Karpas-422 (cell line): ENCODE data around the gene EIF2B2. TPM values are rescaled to one million over a fixed set of nuclear protein-coding genes. Genes with fewer than 3 reads are reported as not detected.

Experiments used
- DNase-seq: peaks from one replicate; pipeline ENCODE4 v3.0.0-alpha.2; 2015
- H2AFZ ChIP-seq: fragments of 200-600 bp; sonication (generic); 2 replicates; pipeline ENCODE4 v1.6.1; 2014; ENCODE audit warnings: antibody characterized with exemption, low read length, mixed read lengths
- H3K27ac ChIP-seq: fragments of 200-600 bp; sonication (generic); 2 replicates; pipeline ENCODE4 v1.5.1; 2014; ENCODE audit warnings: mild to moderate bottlenecking, low read length, moderate library complexity
- H3K27me3 ChIP-seq: fragments of 200-600 bp; sonication (generic); 2 replicates; pipeline ENCODE4 v1.6.1; 2014; ENCODE audit warnings: low read length, mixed read lengths
- H3K36me3 ChIP-seq: fragments of 200-600 bp; sonication (generic); 2 replicates; pipeline ENCODE4 v1.6.1; 2014; ENCODE audit warnings: low read length, mixed read lengths; ENCODE audit not compliant: insufficient read depth
- H3K4me1 ChIP-seq: fragments of 200-600 bp; sonication (generic); 2 replicates; pipeline ENCODE4 v1.6.1; 2014; ENCODE audit warnings: mild to moderate bottlenecking, low read length, mixed read lengths
- H3K4me2 ChIP-seq: fragments of 200-600 bp; sonication (generic); 2 replicates; pipeline ENCODE4 v1.6.1; 2014; ENCODE audit warnings: low read length, low read depth, mild to moderate bottlenecking; ENCODE audit not compliant: poor library complexity, severe bottlenecking
- H3K4me3 ChIP-seq: fragments of 200-600 bp; sonication (generic); 2 replicates; pipeline ENCODE4 v1.5.1; 2014; ENCODE audit warnings: mild to moderate bottlenecking, antibody characterized with exemption, low read length, mixed read lengths
- H3K79me2 ChIP-seq: fragments of 200-600 bp; sonication (generic); 2 replicates; pipeline ENCODE4 v1.6.1; 2014; ENCODE audit warnings: mild to moderate bottlenecking, low read length, mixed read lengths
- H3K9ac ChIP-seq: fragments of 200-600 bp; sonication (generic); 2 replicates; pipeline ENCODE4 v1.6.0; 2014; ENCODE audit warnings: low read length
- H3K9me2 ChIP-seq: fragments of 200-600 bp; sonication (generic), shearing (Covaris generic); replicated peaks from 2 replicates; pipeline ENCODE4 v1.6.0; 2014; ENCODE audit warnings: mild to moderate bottlenecking, low read length, moderate library complexity; ENCODE audit not compliant: insufficient read depth
- H3K9me3 ChIP-seq: fragments of 300-700, 200-600 bp; sonication (generic); 2 replicates; pipeline ENCODE4 v1.6.1; 2014; ENCODE audit warnings: low read length, mixed read lengths
- H4K20me1 ChIP-seq: fragments of 200-600 bp; sonication (generic); 2 replicates; pipeline ENCODE4 v1.6.1; 2014; ENCODE audit warnings: mild to moderate bottlenecking, antibody characterized with exemption, low read length, low read depth; ENCODE audit not compliant: insufficient read depth
- total RNA-seq: library from RNA; depleted of rRNA; stranded (reverse); fragments of >200 nt; shearing (Covaris generic); gene quantifications from 2 replicates; pipeline ENCODE4 v1.2.3, GENCODE V29; 2014; ENCODE audit warnings: low replicate concordance

The EIF2B2 gene
- total RNA-seq, 1 experiment from 2014 or later = 86.5 TPM

- DNase-seq = no peak
- no peak overlapping the region for H3K4me3 ChIP-seq
- H3K27me3 ChIP-seq = no peaks in the 10 kb centered on the region
- no peaks in the 10 kb centered on the region for H3K9me3 ChIP-seq
- H4K20me1 ChIP-seq = no peaks in the 10 kb centered on the region
- no peaks in the 10 kb centered on the region for H3K79me2 ChIP-seq
- no peak overlapping the region for H3K4me2 ChIP-seq
- H3K9ac ChIP-seq = no peak overlapping the region
- no peaks in the 10 kb centered on the region for H3K4me1 ChIP-seq
- no peak overlapping the region for H2AFZ ChIP-seq
- H3K9me2 ChIP-seq = no peaks in the 10 kb centered on the region
- H3K27ac ChIP-seq = no peak overlapping the region
- H3K36me3 ChIP-seq = peaks cover 71% of the 10 kb centered on the region; the same call in 1 of the 2 replicates
These were observed 8.8 kb downstream of the EIF2B2 start for GRCh38 chr14:75011356-75011994.

GRCh38 chr14:75013290-75013689, 10.6 kb downstream of the EIF2B2 start:
- peaks cover 66% of the 10 kb centered on the region; the same call in 1 of the 2 replicates for H3K36me3 ChIP-seq
- no peak overlapping the region for H3K4me3 ChIP-seq
- H4K20me1 ChIP-seq = no peaks in the 10 kb centered on the region
- H2AFZ ChIP-seq = no peak overlapping the region
- H3K9ac ChIP-seq = no peak overlapping the region
- H3K4me2 ChIP-seq = no peak overlapping the region
- no peaks in the 10 kb centered on the region for H3K79me2 ChIP-seq
- no peak overlapping the region for H3K27ac ChIP-seq
- H3K9me3 ChIP-seq = no peaks in the 10 kb centered on the region
- no peaks in the 10 kb centered on the region for H3K27me3 ChIP-seq
- H3K9me2 ChIP-seq = no peaks in the 10 kb centered on the region
- DNase-seq = no peak
- no peaks in the 10 kb centered on the region for H3K4me1 ChIP-seq

- Histone ChIP-seq H3K9me3 (no peaks in the 10 kb centered on the region), H2AFZ (no peak overlapping the region), H3K9me2 (no peaks in the 10 kb centered on the region), H3K27ac (no peak overlapping the region), H3K4me3 (no peak overlapping the region), H3K4me1 (no peaks in the 10 kb centered on the region), H3K9ac (no peak overlapping the region), H3K36me3 (peaks cover 69% of the 10 kb centered on the region; the same call in 1 of the 2 replicates), H3K27me3 (no peaks in the 10 kb centered on the region), H3K4me2 (no peak overlapping the region), H4K20me1 (no peaks in the 10 kb centered on the region; the same call in 1 of the 2 replicates), H3K79me2 (no peaks in the 10 kb centered on the region)
- DNase-seq = no peak
These were observed 12.8 kb downstream of the EIF2B2 start for GRCh38 chr14:75015496-75015895.

GRCh38 chr14:75016815-75017214, 14.1 kb downstream of the EIF2B2 start:
- no peak overlapping the region for H2AFZ ChIP-seq
- H3K36me3 ChIP-seq = peaks cover 66% of the 10 kb centered on the region
- H3K9me2 ChIP-seq = no peaks in the 10 kb centered on the region
- no peak for DNase-seq
- H3K9me3 ChIP-seq = no peaks in the 10 kb centered on the region
- H3K4me2 ChIP-seq = no peak overlapping the region
- no peak overlapping the region for H3K4me3 ChIP-seq
- no peaks in the 10 kb centered on the region for H3K4me1 ChIP-seq
- no peaks in the 10 kb centered on the region for H3K27me3 ChIP-seq
- no peak overlapping the region for H3K27ac ChIP-seq
- no peaks in the 10 kb centered on the region; the same call in 1 of the 2 replicates for H4K20me1 ChIP-seq
- H3K79me2 ChIP-seq = no peaks in the 10 kb centered on the region
- no peak overlapping the region for H3K9ac ChIP-seq

- Histone ChIP-seq H3K9me3 (no peaks in the 10 kb centered on the region), H3K27me3 (no peaks in the 10 kb centered on the region), H3K9me2 (no peaks in the 10 kb centered on the region), H3K79me2 (no peaks in the 10 kb centered on the region), H2AFZ (no peak overlapping the region), H3K36me3 (peaks cover 76% of the 10 kb centered on the region), H3K4me3 (no peak overlapping the region), H3K4me2 (no peak overlapping the region), H4K20me1 (no peaks in the 10 kb centered on the region; the same call in 1 of the 2 replicates), H3K9ac (no peak overlapping the region), H3K4me1 (no peaks in the 10 kb centered on the region), H3K27ac (no peak overlapping the region)
- DNase-seq = no peak
These were observed 16.0 kb downstream of the EIF2B2 start for GRCh38 chr14:75018694-75019093.

GRCh38 chr14:75022655-75023054, 19.9 kb downstream of the EIF2B2 start:
- Histone ChIP-seq H3K27ac (no peak overlapping the region), H3K27me3 (no peaks in the 10 kb centered on the region), H3K4me2 (no peak overlapping the region), H4K20me1 (no peaks in the 10 kb centered on the region; the same call in 1 of the 2 replicates), H3K9me3 (no peaks in the 10 kb centered on the region), H3K4me3 (no peak overlapping the region), H2AFZ (no peak overlapping the region), H3K79me2 (no peaks in the 10 kb centered on the region), H3K36me3 (peaks cover 69% of the 10 kb centered on the region), H3K9ac (no peak overlapping the region), H3K4me1 (no peaks in the 10 kb centered on the region), H3K9me2 (no peaks in the 10 kb centered on the region)
- peak; percentile 62 for DNase-seq

GRCh38 chr14:75023108-75023507, 20.4 kb downstream of the EIF2B2 start:
- Histone ChIP-seq H3K9me3 (no peaks in the 10 kb centered on the region), H2AFZ (no peak overlapping the region), H3K9me2 (no peaks in the 10 kb centered on the region), H3K9ac (no peak overlapping the region), H3K36me3 (peaks cover 71% of the 10 kb centered on the region), H3K4me1 (no peaks in the 10 kb centered on the region), H4K20me1 (no peaks in the 10 kb centered on the region; the same call in 1 of the 2 replicates), H3K27me3 (no peaks in the 10 kb centered on the region), H3K4me3 (no peak overlapping the region), H3K4me2 (no peak overlapping the region), H3K27ac (no peak overlapping the region), H3K79me2 (no peaks in the 10 kb centered on the region)
- DNase-seq = no peak

- H3K4me3 ChIP-seq = no peak overlapping the region
- no peaks in the 10 kb centered on the region for H3K79me2 ChIP-seq
- peaks cover 71% of the 10 kb centered on the region for H3K36me3 ChIP-seq
- H3K9me3 ChIP-seq = no peaks in the 10 kb centered on the region
- DNase-seq = no peak
- H3K4me1 ChIP-seq = no peaks in the 10 kb centered on the region
- no peaks in the 10 kb centered on the region; the same call in 1 of the 2 replicates for H4K20me1 ChIP-seq
- H3K27me3 ChIP-seq = no peaks in the 10 kb centered on the region
- no peak overlapping the region for H3K9ac ChIP-seq
- no peak overlapping the region for H2AFZ ChIP-seq
- H3K27ac ChIP-seq = no peak overlapping the region
- H3K4me2 ChIP-seq = no peak overlapping the region
- no peaks in the 10 kb centered on the region for H3K9me2 ChIP-seq
These were observed 22.4 kb downstream of the EIF2B2 start for GRCh38 chr14:75025082-75025481.
